ENCODE measurements around the gene PCDHGA2.

- no peak for TF ChIP-seq SIN3A (IDR thresholded peaks at IDR 0.05; ENCODE audit: borderline replicate concordance, insufficient read depth, low read length)
- TF ChIP-seq POLR2AphosphoS5 (IDR thresholded peaks at IDR 0.05; ENCODE audit: low read depth, low read length), result no peak
- TF ChIP-seq TAF1 (IDR thresholded peaks at IDR 0.05; ENCODE audit: borderline replicate concordance, insufficient read depth, low read length), result no peak
These were observed 25.5 kb downstream of the PCDHGA2 start, which contains the start of gene PCDHGA5 for GRCh38 chr5:141363952-141364660.
